Retinal pigment epithelial cell (primary cell): ENCODE measurements around the gene ITGAD.

Experiments used
- DNase-seq: peaks from one replicate; pipeline ENCODE4 v3.0.0-alpha.2; 2010; ENCODE audit warnings: low read depth
- H3K4me3 ChIP-seq: 2 replicates; pipeline ENCODE4 v1.5.1; 2011; ENCODE audit warnings: mild to moderate bottlenecking, low read length, control low read depth, moderate library complexity
- TF ChIP-seq, protein P1 (sequence below): conservative IDR thresholded peaks from 2 replicates; pipeline ENCODE4 v1.5.1; 2011; ENCODE audit warnings: low read depth, low read length, control low read depth, inconsistent platforms

ITGAD gene

DNA sequence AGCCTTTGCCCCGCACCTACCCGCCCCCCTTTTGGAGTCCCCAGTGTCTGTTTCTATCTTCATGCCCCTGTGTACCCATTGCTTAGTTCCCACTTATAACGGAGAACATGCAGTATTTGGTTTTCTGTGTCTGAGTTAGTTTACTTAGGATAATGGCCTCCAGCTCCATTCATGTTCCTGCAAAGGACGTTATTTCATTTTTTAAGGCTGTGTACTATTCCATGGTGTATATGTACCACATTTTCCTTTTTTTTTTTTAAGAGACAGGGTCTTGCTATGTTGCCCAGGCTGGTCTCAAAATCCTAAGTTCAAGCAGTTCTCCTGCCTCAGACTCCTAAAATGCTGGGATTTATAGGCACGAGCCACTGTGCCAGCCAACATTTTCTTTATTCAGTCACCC is 74.7 kb downstream of the ITGAD start:
- TF ChIP-seq, protein P1, sequence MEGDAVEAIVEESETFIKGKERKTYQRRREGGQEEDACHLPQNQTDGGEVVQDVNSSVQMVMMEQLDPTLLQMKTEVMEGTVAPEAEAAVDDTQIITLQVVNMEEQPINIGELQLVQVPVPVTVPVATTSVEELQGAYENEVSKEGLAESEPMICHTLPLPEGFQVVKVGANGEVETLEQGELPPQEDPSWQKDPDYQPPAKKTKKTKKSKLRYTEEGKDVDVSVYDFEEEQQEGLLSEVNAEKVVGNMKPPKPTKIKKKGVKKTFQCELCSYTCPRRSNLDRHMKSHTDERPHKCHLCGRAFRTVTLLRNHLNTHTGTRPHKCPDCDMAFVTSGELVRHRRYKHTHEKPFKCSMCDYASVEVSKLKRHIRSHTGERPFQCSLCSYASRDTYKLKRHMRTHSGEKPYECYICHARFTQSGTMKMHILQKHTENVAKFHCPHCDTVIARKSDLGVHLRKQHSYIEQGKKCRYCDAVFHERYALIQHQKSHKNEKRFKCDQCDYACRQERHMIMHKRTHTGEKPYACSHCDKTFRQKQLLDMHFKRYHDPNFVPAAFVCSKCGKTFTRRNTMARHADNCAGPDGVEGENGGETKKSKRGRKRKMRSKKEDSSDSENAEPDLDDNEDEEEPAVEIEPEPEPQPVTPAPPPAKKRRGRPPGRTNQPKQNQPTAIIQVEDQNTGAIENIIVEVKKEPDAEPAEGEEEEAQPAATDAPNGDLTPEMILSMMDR: no peak
- no peak for DNase-seq
- no peak overlapping the region for H3K4me3 ChIP-seq

DNA sequence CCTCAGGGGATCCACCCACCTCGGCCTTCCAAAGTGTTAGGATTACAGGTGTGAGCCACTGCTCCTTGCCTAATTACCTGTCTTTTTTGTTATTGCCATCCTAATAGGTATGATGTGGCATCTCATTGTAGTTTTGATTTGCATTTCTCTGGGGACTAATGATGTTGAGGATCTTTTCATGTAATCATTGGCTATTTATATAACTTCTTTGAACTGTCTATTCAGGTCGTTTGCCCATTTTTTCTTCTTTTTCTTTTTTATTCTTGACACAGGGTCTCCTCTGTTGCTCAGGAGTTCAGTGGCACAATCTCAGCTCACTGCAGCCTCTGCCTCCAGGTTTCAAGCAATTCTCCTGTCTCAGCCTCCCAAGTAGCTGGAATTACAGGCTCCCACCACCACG is 77.5 kb downstream of the ITGAD start:
- TF ChIP-seq, protein P1: no peak
- H3K4me3 ChIP-seq: no peak overlapping the region
- no peak for DNase-seq

DNA sequence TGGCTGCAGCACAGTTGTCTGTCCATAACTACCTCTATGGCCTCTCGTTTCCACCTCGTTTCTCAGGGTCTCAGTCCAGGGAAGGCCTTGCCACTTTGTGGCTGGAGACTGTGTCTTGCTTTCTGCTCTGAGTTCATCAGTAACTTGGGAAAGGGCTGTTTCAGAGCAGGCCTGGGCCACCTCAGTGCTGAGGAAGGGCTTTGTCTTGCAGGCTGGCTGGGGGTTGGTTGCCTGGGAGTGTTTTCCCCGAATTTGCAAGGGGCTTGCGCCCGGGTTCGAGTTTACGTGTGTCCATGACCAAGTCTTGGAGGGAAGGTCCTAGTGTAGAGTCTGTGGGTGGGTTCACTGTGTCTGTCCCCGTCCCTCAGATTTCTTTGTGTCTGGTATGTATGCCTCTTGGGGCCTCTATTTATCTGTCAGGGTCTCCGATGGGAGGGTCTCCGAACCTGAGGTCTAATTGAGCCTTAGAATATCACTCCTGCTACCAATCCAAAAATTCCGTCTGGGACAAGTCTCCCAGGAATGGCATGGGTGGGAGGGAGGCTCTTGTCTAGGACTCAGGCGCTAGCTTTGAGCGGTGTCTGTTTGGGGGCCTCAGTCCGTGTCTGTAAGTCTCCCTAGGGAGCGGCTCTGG is 78.2 kb downstream of the ITGAD start:
- no peak for DNase-seq
- TF ChIP-seq, protein P1: no peak
- H3K4me3 ChIP-seq: peak overlapping the region; percentile 63

DNA sequence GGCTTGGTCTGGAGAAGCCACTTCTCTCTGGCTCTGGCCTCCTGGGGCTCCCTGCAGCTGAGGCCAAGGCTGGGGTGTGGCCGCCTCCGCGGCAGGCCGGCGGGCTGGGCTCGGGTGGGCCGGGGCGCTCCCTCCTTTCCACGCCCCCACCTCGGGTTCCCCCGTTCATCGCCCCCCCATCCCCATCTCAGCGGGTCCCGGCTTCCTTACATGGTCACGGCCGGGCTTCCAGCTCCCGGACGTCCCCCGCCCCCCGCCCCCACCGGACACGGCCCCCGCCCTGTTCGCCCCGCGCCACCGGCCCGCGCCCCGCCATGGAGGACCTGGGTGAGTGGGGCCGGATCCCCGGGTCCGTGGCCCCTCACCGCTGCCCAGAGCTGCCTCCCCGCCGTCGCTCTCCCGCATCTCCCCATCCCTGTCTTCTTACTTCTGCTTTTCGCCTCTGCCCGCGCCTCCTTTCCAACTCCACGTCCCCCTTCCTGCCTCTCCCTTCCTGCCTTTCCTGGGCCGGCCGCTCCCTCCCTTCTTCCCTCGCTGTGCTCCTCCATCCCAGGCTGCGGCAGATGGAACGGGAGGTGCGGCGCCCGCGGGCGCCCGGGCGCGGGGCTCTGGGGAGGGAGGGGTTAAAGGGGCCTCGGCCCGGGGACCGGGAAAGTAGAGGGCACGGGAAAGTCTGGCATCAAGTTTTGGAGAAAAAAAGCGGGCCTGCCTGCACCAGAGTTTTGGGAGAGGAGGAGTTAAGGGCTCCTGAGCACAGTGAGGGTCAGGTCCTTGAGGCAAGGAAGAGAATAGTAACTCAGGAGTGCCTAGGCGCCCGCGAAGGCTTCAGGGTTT is 79.0 kb downstream of the ITGAD start, which contains the start of gene TGFB1I1:
Gene TGFB1I1 (plus strand): TSS at position 278 of the 834 bp plus-strand sequence. CDS start 37 bp downstream, at position 315.
- no peak for DNase-seq
- TF ChIP-seq, protein P1: no peak
- peak within 1 kb of the TSS; percentile 63 for H3K4me3 ChIP-seq

DNA sequence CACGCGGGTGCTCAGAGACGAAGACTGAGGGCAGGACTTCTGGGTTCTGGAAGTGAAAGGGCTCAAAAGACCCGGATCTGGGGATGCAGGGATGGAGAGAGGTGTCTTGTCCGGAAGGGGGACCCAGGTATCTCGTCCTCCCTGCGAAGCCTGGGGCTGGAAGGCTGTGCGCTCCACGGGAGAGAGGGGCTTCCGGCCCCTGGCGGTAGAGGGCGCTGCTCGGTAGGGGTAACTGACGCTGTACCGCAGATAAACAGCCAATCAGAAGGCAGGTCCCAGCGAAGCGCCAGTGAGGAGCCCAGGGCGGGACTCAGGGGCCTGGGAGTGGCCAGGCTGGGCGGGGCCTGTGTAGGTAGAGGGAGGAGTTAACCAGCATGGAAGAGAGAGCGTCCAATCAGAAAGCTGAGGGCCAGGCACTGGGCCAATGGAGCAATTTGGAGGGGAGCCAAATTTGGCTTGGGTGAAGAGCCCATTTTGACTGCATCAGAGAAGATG is 79.6 kb downstream of the ITGAD start:
- TF ChIP-seq, protein P1: peak; percentile 67
- DNase-seq: no peak
- peak overlapping the region; percentile 63 for H3K4me3 ChIP-seq

DNA sequence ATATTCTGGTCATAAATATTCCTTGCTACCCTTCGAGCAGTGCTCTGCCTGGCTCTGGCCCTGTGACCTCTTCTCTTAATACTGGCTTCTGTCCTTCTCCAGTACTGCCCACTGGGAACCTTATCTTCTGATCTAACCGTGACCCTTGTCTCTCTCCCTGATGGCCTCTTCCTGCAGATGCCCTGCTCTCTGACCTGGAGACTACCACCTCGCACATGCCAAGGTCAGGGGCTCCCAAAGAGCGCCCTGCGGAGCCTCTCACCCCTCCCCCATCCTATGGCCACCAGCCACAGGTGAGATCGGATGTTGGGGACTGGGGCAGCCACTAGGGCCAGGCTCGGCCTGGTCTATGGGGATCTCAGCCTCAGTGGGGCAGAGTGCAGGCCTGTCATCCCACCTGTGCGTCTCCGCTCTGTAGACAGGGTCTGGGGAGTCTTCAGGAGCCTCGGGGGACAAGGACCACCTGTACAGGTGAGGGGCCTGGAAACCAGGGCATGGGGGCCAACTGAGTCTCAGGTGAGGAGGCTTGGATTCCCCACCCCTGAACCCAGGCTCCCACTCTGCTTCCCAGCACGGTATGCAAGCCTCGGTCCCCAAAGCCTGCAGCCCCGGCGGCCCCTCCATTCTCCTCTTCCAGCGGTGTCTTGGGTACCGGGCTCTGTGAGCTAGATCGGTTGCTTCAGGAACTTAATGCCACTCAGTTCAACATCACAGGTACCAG is 80.3 kb downstream of the ITGAD start:
- TF ChIP-seq, protein P1: no peak

More for the DNA sequence above, 80.3 kb downstream of the ITGAD start:
- no peak overlapping the region for H3K4me3 ChIP-seq
- no peak for DNase-seq
